Uterus (tissue), 4 donors: ENCODE measurements around the gene EMC1. TPM values are rescaled to one million over a fixed set of nuclear protein-coding genes. Genes with fewer than 3 reads are reported as not detected.

Source experiments
- DNase-seq, 2 donors: peaks; one replicate each; pipeline ENCODE4 v3.0.0-alpha.2; 2019 to 2020
- H3K27ac ChIP-seq, 2 donors: fragments of 200-600 bp; sonication (generic); 1 replicate in 1 of 2; 2 replicates in 1 of 2; pipeline ENCODE4 v1.5.1; 2016 to 2018
- H3K27me3 ChIP-seq, 2 donors: fragments of 200-600 bp; sonication (generic); one replicate each; pipeline ENCODE4 v1.5.1; 2018 to 2019; ENCODE audit warnings: control low read depth in 1 of 2
- H3K36me3 ChIP-seq, 2 donors: fragments of 200-600 bp; sonication (generic); one replicate each; pipeline ENCODE4 v1.5.1; 2019; ENCODE audit warnings: control low read depth in 1 of 2
- H3K4me1 ChIP-seq, 2 donors: fragments of 200-600 bp; sonication (generic); one replicate each; pipeline ENCODE4 v1.5.1; 2018 to 2019; ENCODE audit warnings: control low read depth in 1 of 2
- H3K4me3 ChIP-seq, 2 donors: fragments of 200-600 bp; sonication (generic); 1 replicate in 1 of 2; 2 replicates in 1 of 2; pipeline ENCODE4 v1.5.1; 2018 to 2019; ENCODE audit warnings: mild to moderate bottlenecking in 1 of 2
- H3K9me3 ChIP-seq, 2 donors: fragments of 200-600 bp; sonication (generic); one replicate each; pipeline ENCODE4 v1.5.1; 2019; ENCODE audit warnings: control low read depth in 1 of 2
- CTCF ChIP-seq, 4 experiments: fragments of 200-600 bp in 2 of 4; fragments of 450-650 bp in 2 of 4; sonication (generic) in 2 of 4; IDR thresholded peaks; one replicate each; pipeline ENCODE4 v1.5.1; 2016 to 2019; ENCODE audit warnings: antibody characterized with exemption in 4 of 4, mild to moderate bottlenecking in 2 of 4, moderate library complexity in 1 of 4
- POLR2A ChIP-seq, 2 donors: fragments of 450-650 bp; IDR thresholded peaks; one replicate each; pipeline ENCODE4 v1.6.1; 2016; ENCODE audit warnings: antibody characterized with exemption in 2 of 2, mild to moderate bottlenecking in 1 of 2, moderate library complexity in 1 of 2
- intact Hi-C: fragments of 100-400 bp; cut with DNase I; formaldehyde crosslinking; loops from one replicate; pipeline ENCODE4 v1.15.1; 2023; ENCODE audit warnings: low total_unique reads
- total RNA-seq, 4 donors: library from RNA; depleted of rRNA in 3 of 4; stranded (reverse); fragments of >200 nt in 3 of 4; gene quantifications; one replicate each; pipeline versions ENCODE4 v1.1.0 to v1.2.4, GENCODE V29; 2014 to 2023
- donor health status: DM: yes; HTN: yes; CAD: no.

Gene EMC1
- total RNA-seq, 4 donors from 2014 or later: 19.4 to 63.9 (median 41.3) TPM

GRCh38 chr1:19166066-19166465 is 85.3 kb downstream of the EMC1 start:
- TF ChIP-seq CTCF (IDR thresholded peaks at IDR 0.05): no peak
- TF ChIP-seq POLR2A (IDR thresholded peaks at IDR 0.05): no peak
- intact Hi-C loops: no loop called here
- Histone ChIP-seq H3K27ac (peak overlapping the region; percentile 39 to 53), H3K9me3 (no peaks in the 10 kb centered on the region), H3K36me3 (no peaks in the 10 kb centered on the region), H3K4me3 (no peak overlapping the region), H3K4me1 (no peaks in the 10 kb centered on the region), H3K27me3 (no peaks in the 10 kb centered on the region)
- no peak for DNase-seq

Other genes starting within 250 kb of the EMC1 start
- 100 to 1,000 TPM in 3 of 4 donors, 10 to 100 TPM in 1; 50.0 to 161 (median 105) TPM for gene UBR4, start 41.3 kb downstream of the EMC1 start, total RNA-seq
- gene MRTO4, start 281 bp upstream of the EMC1 start, total RNA-seq: 10 to 100 TPM in 3 of 4 donors, 1 to 10 TPM in 1; 4.1 to 34.6 (median 15.9) TPM
- 1 to 10 TPM in 2 of 4 donors, not detected in 2; 1.2 to 4.3 TPM for gene AKR7A3, start 37.2 kb upstream of the EMC1 start, total RNA-seq
- 100 to 1,000 TPM in 1 of 4 donors, 10 to 100 TPM in 2, 1 to 10 TPM in 1; 5.6 to 108 (median 33.6) TPM for gene AKR7A2, start 60.6 kb upstream of the EMC1 start, total RNA-seq
- 10 to 100 TPM in 2 of 4 donors, 1 to 10 TPM in 1, under 1 TPM in 1; 0.88 to 18.1 (median 8.2) TPM for gene SLC66A1, start 60.8 kb upstream of the EMC1 start, total RNA-seq
- 100 to 1,000 TPM in 3 of 4 donors, 10 to 100 TPM in 1; 94.4 to 281 (median 141) TPM for gene CAPZB, start 234.0 kb upstream of the EMC1 start, total RNA-seq